ENCODE data around the gene RNU6-1. TPM values are rescaled to one million over a fixed set of nuclear protein-coding genes. Genes with fewer than 3 reads are reported as not detected.

RNU6-1 gene
- total and polyA plus RNA-seq, 4 donors = not detected

GRCh38 chr15:67794832-67795574, 44.8 kb downstream of the RNU6-1 start:
- WGBS (ENCODE audit: insufficient coverage) = 88% methylated on average over 3 of the region's 4 CpGs
- peaks cover 6% of the 10 kb centered on the region for H3K4me1 ChIP-seq (ENCODE audit: control insufficient read depth, insufficient read depth, low read length)
- H3K27ac ChIP-seq (ENCODE audit: low read depth, low read length) = no peak overlapping the region
- H3K9me3 ChIP-seq (ENCODE audit: control insufficient read depth, insufficient read depth, low read length) = no peaks in the 10 kb centered on the region
- H3K27me3 ChIP-seq (ENCODE audit: control insufficient read depth, insufficient read depth, low read length) = no peaks in the 10 kb centered on the region
- no peak overlapping the region for H3K4me3 ChIP-seq (ENCODE audit: low read depth, low read length)
- peaks cover 4% of the 10 kb centered on the region for H3K36me3 ChIP-seq (ENCODE audit: control insufficient read depth, insufficient read depth, low read length)
- DNase-seq (ENCODE audit: low read depth in 4 of 6, low spot score in 6 of 6) = no peak

DNA sequence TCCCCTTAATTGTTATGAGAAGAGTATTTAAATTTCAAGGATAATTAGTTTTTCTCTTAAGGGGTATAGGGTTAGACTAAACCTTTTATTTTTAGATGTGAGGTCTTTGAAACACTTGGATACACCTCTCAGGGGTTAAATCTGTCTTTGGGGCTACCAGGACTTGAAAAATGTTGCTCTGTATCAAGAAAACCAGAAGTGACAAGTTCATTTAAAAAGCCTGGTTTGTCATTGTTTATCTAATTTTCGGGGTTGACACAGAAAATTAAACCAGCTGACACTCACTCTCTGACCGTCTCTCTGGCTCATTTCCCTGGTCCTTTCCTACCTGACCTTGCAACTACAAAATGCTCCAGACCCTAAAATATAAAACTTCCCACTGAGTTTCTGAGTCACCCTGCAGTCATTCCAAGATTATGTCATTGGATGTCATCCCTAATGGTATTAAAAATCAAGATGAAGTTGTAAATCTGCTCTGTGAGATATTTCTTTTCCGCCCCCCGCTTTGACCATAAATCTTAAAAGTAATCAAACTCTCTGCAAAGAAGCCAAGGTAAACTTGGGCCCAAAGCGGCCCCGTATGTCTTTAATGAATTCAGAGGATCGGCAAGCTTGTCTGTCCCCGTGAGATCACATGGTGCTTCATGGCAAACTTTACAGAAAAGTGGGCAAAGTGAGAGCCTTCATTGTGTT, 47.4 kb downstream of the RNU6-1 start:
- H3K27me3 ChIP-seq (ENCODE audit: control insufficient read depth, insufficient read depth, low read length) = no peaks in the 10 kb centered on the region
- no peak overlapping the region for H3K4me3 ChIP-seq (ENCODE audit: low read depth, low read length)
- peaks cover 3% of the 10 kb centered on the region for H3K4me1 ChIP-seq (ENCODE audit: control insufficient read depth, insufficient read depth, low read length)
- no peak overlapping the region for H3K27ac ChIP-seq (ENCODE audit: low read depth, low read length)
- no peak for DNase-seq (ENCODE audit: low read depth in 4 of 6, low spot score in 6 of 6)
- no peaks in the 10 kb centered on the region for H3K9me3 ChIP-seq (ENCODE audit: control insufficient read depth, insufficient read depth, low read length)
- no peaks in the 10 kb centered on the region for H3K36me3 ChIP-seq (ENCODE audit: control insufficient read depth, insufficient read depth, low read length)
- WGBS (ENCODE audit: insufficient coverage) = no CpG with 5 or more reads among the region's 8 CpGs

DNA sequence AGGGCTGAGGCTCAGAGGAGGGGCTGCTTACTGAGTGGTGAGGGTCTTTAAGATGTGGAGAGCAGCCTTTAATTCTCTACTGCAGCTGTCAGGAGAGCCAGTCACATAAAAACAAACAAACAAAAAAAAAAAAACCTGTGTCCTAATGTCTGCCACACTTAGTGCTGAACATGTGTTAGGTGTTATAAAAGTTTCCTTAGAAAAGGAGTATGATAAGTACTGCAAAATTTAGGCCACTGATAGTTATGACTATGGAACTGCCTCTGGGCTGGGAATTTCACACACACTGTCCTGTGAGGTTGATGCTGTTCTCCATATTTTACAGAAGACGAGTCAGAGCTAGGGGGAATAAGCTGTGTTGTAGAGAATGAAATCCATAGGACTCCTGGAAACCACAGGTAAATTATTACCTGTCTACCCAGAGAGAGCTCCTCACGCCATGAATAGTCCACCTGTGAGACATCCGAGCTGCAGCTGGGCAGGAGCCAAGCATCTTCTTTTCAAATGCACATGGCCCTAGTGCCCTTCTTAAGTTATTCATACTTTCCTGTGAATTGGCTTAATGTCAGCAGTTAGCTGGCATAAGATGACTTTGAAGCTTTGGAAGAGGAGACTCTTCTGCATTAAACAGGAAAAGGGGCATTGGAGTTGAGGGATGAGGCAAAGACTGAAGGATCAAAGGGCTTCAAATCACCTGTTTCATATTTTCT, 49.1 kb downstream of the RNU6-1 start:
- H3K4me1 ChIP-seq (ENCODE audit: control insufficient read depth, insufficient read depth, low read length) = no peaks in the 10 kb centered on the region
- no peaks in the 10 kb centered on the region for H3K36me3 ChIP-seq (ENCODE audit: control insufficient read depth, insufficient read depth, low read length)
- H3K4me3 ChIP-seq (ENCODE audit: low read depth, low read length) = no peak overlapping the region
- 75% methylated on average over 2 of the region's 3 CpGs for WGBS (ENCODE audit: insufficient coverage)
- no peak for DNase-seq (ENCODE audit: low read depth in 4 of 6, low spot score in 6 of 6)
- no peaks in the 10 kb centered on the region for H3K27me3 ChIP-seq (ENCODE audit: control insufficient read depth, insufficient read depth, low read length)
- no peaks in the 10 kb centered on the region for H3K9me3 ChIP-seq (ENCODE audit: control insufficient read depth, insufficient read depth, low read length)
- no peak overlapping the region for H3K27ac ChIP-seq (ENCODE audit: low read depth, low read length)

Small RNA genes within 50 kb of the gene (small RNA-seq; reads per million reads assigned to genes)
- 0.10 reads per million for gene RNU6-1 (ENCODE audit: low replicate concordance)

Other genes with a start within 250 kb of the RNU6-1 start
- 1 to 10 TPM; 1.6 to 3.0 TPM for gene SKOR1, start 14.5 kb downstream of the RNU6-1 start, total RNA-seq
- 10 to 100 TPM; 17.0 to 20.1 TPM for gene SKOR1, start 14.5 kb downstream of the RNU6-1 start, polyA plus RNA-seq (ENCODE audit: insufficient read length in 2 of 2)
- 10 to 100 TPM; 38.4 to 48.5 TPM for gene PIAS1, start 214.3 kb upstream of the RNU6-1 start, total RNA-seq
- 10 to 100 TPM; 34.4 to 37.0 TPM for gene PIAS1, start 214.3 kb upstream of the RNU6-1 start, polyA plus RNA-seq (ENCODE audit: insufficient read length in 2 of 2)

Data from spinal cord (tissue), 10 donors.